MM.1S (cell line): ENCODE results near the gene ATP11B.

Experiments used
- DNase-seq: peaks from one replicate; pipeline ENCODE4 v3.0.0-alpha.2; 2015
- H2AFZ ChIP-seq: fragments of 300-600 bp; sonication (generic); 2 replicates; pipeline ENCODE4 v1.6.0; 2016; ENCODE audit warnings: antibody characterized with exemption, low read length
- H3F3A ChIP-seq: fragments of 300-600 bp; sonication (generic); 2 replicates; pipeline ENCODE4 v1.6.1; 2016; ENCODE audit warnings: mild to moderate bottlenecking, antibody characterized with exemption, low read length, moderate library complexity, mixed read lengths; ENCODE audit not compliant: insufficient read depth
- H3K27ac ChIP-seq: fragments of 300-600 bp; sonication (generic); 2 replicates; pipeline ENCODE4 v1.5.1; 2016; ENCODE audit warnings: mild to moderate bottlenecking, low read length
- H3K27me3 ChIP-seq: fragments of 300-600 bp; sonication (generic); replicated peaks from 2 replicates; pipeline ENCODE4 v1.6.0; 2016; ENCODE audit warnings: low read length; ENCODE audit not compliant: insufficient read depth
- H3K36me3 ChIP-seq: fragments of 300-600 bp; sonication (generic); replicated peaks from 2 replicates; pipeline ENCODE4 v1.6.1; 2016; ENCODE audit warnings: mild to moderate bottlenecking, low read length, mixed read lengths; ENCODE audit not compliant: insufficient read depth
- H3K4me1 ChIP-seq: fragments of 300-600 bp; sonication (generic); 2 replicates; pipeline ENCODE4 v1.6.1; 2016; ENCODE audit warnings: low read length, mixed read lengths
- H3K4me2 ChIP-seq: fragments of 300-600 bp; sonication (generic); 2 replicates; pipeline ENCODE4 v1.6.0; 2016; ENCODE audit warnings: low read depth, low read length
- H3K4me3 ChIP-seq: fragments of 300-600 bp; sonication (generic); 2 replicates; pipeline ENCODE4 v1.5.1; 2016; ENCODE audit warnings: low read length, mixed read lengths
- H3K79me2 ChIP-seq: fragments of 300-600 bp; sonication (generic); 2 replicates; pipeline ENCODE4 v1.6.1; 2016; ENCODE audit warnings: mixed run types, low read length, mixed read lengths
- H3K9ac ChIP-seq: fragments of 300-600 bp; sonication (generic); 2 replicates; pipeline ENCODE4 v1.6.1; 2016; ENCODE audit warnings: low read length, mixed read lengths
- H3K9me2 ChIP-seq: fragments of 300-600 bp; sonication (generic); replicated peaks from 2 replicates; pipeline ENCODE4 v1.6.1; 2016; ENCODE audit warnings: mild to moderate bottlenecking, low read length, mixed read lengths; ENCODE audit not compliant: insufficient read depth
- H3K9me3 ChIP-seq: fragments of 300-600 bp; sonication (generic); replicated peaks from 2 replicates; pipeline ENCODE4 v1.6.1; 2016; ENCODE audit warnings: mild to moderate bottlenecking, low read length, mixed read lengths; ENCODE audit not compliant: insufficient read depth
- H4K20me1 ChIP-seq: fragments of 300-600 bp; sonication (generic); 2 replicates; pipeline ENCODE4 v1.6.1; 2016; ENCODE audit warnings: mild to moderate bottlenecking, low read length, moderate library complexity, mixed read lengths; ENCODE audit not compliant: insufficient read depth
- CTCF ChIP-seq: fragments of 300-600 bp; sonication (generic); IDR thresholded peaks from 2 replicates; pipeline ENCODE4 v1.5.1; 2016; ENCODE audit warnings: antibody characterized with exemption, low read length, mixed read lengths
- EZH2 ChIP-seq: fragments of 300-600 bp; sonication (generic); optimal IDR thresholded peaks from 2 replicates; pipeline ENCODE3; 2017; ENCODE audit warnings: low read depth, mild to moderate bottlenecking, antibody characterized with exemption, low read length, mixed read lengths
- EZH2phosphoT487 ChIP-seq: fragments of 300-600 bp; sonication (generic); IDR thresholded peaks from 2 replicates; pipeline ENCODE4 v1.6.1; 2018; ENCODE audit warnings: antibody characterized with exemption, low read length

Gene ATP11B

DNA sequence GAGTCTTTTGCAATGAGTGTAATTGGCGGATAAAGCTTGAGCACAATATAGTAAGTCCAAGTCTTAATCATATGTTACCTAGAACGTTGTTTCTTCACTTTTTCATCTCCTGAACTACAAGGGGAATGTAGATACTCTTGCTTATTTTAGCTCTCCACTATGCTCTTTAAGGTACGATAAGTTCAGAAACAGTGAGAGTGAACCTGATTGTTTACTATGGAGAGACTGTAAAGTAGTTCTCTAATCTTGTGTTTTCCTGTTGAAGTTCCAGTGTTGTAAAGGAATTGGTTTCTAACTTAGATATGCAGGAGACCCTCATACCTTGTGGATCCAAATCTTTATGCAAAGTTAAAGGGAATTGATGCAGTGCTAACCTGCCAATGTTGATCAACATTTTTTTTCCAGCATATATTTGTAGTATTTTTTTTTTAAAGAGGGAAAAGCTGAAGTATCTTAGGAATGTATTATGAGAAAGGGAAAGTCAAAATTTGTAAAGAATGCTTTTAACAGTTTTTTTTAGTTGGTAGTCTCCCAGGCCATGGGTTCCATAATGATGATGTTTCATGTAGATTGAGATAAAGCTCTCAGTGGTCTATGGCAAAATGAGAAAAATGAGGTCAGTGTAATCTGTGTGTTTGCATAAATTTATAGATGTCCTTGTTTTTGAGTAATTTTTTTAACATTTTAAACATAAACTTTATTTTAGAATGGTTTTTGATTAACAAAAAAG lies 14.9 kb downstream of the ATP11B start:
- Histone ChIP-seq H3K4me1 (peaks cover 3% of the 10 kb centered on the region; the same call in 1 of the 2 replicates), H3K36me3 (0 out of 2 replicates have a peak, but pooled peaks cover 6% of the 10 kb centered on the region), H3K9ac (no peak overlapping the region), H3F3A (no peaks in the 10 kb centered on the region), H3K9me2 (no peaks in the 10 kb centered on the region), H3K79me2 (peaks cover 99% of the 10 kb centered on the region), H2AFZ (no peak overlapping the region), H3K9me3 (no peaks in the 10 kb centered on the region), H3K27me3 (no peaks in the 10 kb centered on the region), H3K4me3 (no peak overlapping the region), H3K27ac (no peak overlapping the region), H4K20me1 (peaks cover 44% of the 10 kb centered on the region), H3K4me2 (no peak overlapping the region)
- DNase-seq, result no peak
- TF ChIP-seq EZH2phosphoT487 (no peak), EZH2 (no peak)

- 0 out of 2 replicates have a peak, but pooled peaks cover 6% of the 10 kb centered on the region for H3K36me3 ChIP-seq
- H3K79me2 ChIP-seq, result peaks cover 99% of the 10 kb centered on the region
- peaks cover 46% of the 10 kb centered on the region for H4K20me1 ChIP-seq
- no peaks in the 10 kb centered on the region for H3K9me3 ChIP-seq
- no peaks in the 10 kb centered on the region for H3K27me3 ChIP-seq
- TF ChIP-seq CTCF (no peak), EZH2phosphoT487 (no peak), EZH2 (no peak)
- DNase-seq, result no peak
- no peaks in the 10 kb centered on the region for H3F3A ChIP-seq
- H3K4me3 ChIP-seq, result no peak overlapping the region
- no peak overlapping the region for H3K27ac ChIP-seq
- no peak overlapping the region for H2AFZ ChIP-seq
- peaks cover 3% of the 10 kb centered on the region; the same call in 1 of the 2 replicates for H3K4me1 ChIP-seq
- no peaks in the 10 kb centered on the region for H3K9me2 ChIP-seq
- no peak overlapping the region for H3K4me2 ChIP-seq
- H3K9ac ChIP-seq, result no peak overlapping the region
These were observed 16.2 kb downstream of the ATP11B start for GRCh38 chr3:182809531-182809930.

DNA sequence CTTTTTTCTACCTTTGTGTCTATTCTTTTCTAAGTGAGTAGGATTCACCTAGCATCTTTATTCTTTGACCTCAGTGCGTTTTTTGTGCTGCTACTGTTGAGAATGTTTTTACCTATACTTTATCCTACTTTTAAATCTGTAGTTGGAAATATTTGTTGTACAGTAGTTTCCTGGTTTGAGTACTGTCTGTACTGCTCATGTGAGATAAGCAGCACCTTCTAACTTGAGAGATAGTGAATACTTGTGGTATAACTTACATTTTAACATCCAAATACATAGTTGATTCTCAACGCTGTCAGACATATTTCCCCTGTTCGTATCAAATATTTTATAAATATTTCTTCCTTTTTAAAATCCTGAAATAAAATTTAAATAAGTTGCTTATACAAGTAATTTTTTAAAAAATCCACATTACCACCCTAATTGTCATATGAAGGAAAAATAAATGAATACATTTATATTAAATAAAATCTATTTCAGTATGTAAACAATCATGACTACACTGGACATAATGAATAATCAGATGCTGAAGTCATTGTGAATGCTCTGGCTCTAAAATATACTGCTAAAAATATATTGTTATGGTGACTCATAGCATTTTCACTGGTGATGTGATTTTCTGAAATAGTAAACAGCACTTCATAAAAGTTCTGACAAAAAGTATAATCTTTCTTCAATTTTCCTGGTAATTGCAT lies 17.4 kb downstream of the ATP11B start:
- H3K36me3 ChIP-seq, result 0 out of 2 replicates have a peak, but pooled peaks cover 6% of the 10 kb centered on the region
- H3K4me3 ChIP-seq, result no peak overlapping the region

More for the DNA sequence above, 17.4 kb downstream of the ATP11B start:
- Histone ChIP-seq H2AFZ (no peak overlapping the region), H3K79me2 (peaks cover 99% of the 10 kb centered on the region), H4K20me1 (peaks cover 40% of the 10 kb centered on the region), H3K4me1 (peaks cover 3% of the 10 kb centered on the region; the same call in 1 of the 2 replicates), H3K9me2 (no peaks in the 10 kb centered on the region), H3K4me2 (no peak overlapping the region), H3K27ac (no peak overlapping the region), H3K9me3 (no peaks in the 10 kb centered on the region), H3F3A (no peaks in the 10 kb centered on the region), H3K27me3 (no peaks in the 10 kb centered on the region), H3K9ac (no peak overlapping the region)
- no peak for DNase-seq
- no peak for TF ChIP-seq CTCF
